Left kidney (tissue), 2 donors: Measurements from ENCODE around the gene VPS26B. TPM values are rescaled to one million over a fixed set of nuclear protein-coding genes. Genes with fewer than 3 reads are reported as not detected.
"Not testable (repeated sequence)": the region's sequence is repeated elsewhere in the genome, so short reads cannot be mapped to it uniquely, and the experiment has no call there.

ENCODE experiments used
- DNase-seq: peaks from one replicate; pipeline ENCODE4 v3.0.0-alpha.2; 2013
- polyA plus RNA-seq: library from polyadenylated mRNA; unstranded; fragments of 120-200 nt; gene quantifications from one replicate; pipeline ENCODE4 v1.2.1, GENCODE V29; 2013; ENCODE audit not compliant: insufficient read length

The VPS26B gene
- polyA plus RNA-seq, 1 donor = 63.6 TPM

DNA sequence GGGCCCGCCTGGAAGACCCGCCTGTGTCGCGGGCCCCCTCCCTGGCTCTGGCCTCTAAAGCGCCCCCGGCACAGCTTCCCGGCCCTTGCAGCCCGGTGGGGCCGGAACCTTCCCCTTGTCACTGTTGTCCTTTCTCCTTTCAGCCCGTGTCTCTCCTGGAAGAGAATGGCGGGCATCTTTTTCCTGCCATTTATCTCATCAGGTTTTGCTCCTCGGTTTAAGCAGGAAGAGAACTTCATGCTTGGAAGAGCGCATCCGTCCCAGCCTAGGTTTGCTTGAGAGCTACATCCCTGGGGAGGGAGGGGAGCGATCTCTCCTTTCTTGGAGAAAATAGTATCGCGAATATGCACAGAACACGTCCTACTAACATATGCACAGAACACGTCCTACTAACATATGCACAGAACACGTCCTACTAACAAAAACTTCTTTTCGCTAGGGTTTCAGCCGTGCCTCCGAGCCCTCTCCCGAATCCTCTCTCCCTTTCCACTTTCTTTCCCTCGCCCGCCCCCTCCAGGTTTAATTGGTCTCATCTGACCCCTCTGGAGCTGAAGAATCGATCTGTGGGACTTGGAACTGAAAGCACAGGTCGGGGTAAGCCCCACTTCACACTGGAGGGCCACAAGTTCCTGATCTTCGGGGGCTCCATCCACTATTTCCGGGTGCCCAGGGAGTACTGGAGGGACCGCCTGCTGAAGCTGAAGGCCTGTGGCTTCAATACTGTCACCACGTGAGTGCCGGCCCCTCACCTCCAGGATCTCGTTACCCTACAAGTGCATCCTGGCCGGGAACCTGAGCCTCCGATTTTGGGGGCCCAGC, 52.9 kb downstream of the VPS26B start:
- no peak for DNase-seq

- no peak for DNase-seq
Observed at GRCh38 chr11:134278356-134278755, 53.9 kb downstream of the VPS26B start.

- not testable (repeated sequence) for DNase-seq
Observed at GRCh38 chr11:134281635-134282034, 57.2 kb downstream of the VPS26B start.

- no peak for DNase-seq
Observed at GRCh38 chr11:134282121-134283045, 57.9 kb downstream of the VPS26B start.

DNA sequence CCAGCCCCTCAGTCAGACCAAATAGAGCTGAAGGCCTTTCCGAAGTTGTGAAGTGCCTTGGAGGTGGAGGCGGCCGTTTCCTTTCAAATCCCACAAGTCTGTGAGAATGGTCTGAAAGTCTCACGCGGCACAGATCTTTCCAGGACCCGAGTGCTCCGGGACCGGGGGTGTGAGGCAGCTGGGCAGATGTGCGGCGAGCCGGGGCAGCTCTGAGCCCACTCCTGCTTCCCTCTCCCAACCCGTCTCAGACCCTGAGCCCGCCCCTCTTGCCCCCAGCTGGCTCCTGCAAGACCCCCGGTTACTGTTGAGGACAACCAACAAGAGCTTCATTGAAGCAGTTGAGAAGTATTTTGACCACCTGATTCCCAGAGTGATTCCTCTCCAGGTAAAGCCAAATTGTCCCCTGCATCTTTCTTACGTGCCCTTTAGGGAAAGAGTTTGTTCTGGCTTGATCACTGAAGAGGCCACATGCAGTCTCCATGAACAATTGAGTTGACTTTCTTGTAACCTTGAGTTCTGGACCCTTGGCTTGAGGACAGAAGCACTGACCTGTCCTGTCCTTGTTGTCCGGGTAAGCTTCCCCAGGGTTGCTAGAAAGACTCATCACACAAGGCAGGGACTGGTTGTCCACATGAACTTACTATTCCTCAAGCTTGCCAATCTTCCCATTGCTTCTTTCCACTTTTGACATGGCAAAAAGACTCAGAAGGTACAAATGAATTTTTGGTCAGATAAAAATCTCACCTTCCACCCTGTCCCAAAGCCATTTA, 59.2 kb downstream of the VPS26B start:
- DNase-seq = no peak

GRCh38 chr11:134284349-134284748, 59.9 kb downstream of the VPS26B start:
- not testable (repeated sequence) for DNase-seq

DNA sequence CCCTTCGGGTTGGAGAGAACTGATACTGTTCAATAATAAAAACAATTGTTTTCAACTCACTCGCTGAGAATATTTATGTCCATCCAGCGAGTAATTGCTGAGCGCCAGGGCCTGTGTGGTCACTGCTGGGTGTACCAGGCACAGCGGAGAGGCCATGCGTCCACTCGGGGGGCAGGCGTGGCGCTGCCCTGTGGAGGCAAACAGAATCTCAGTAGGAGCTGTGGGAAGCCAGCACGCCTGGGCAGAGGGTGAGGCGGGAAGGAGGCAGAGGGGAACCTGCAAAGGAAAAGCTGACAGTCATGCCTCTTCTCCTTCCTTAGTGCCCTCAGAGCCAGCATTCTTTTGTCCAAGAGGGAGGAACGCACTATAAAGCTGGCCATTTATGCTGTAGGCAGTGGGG, 63.1 kb downstream of the VPS26B start:
- no peak for DNase-seq

DNA sequence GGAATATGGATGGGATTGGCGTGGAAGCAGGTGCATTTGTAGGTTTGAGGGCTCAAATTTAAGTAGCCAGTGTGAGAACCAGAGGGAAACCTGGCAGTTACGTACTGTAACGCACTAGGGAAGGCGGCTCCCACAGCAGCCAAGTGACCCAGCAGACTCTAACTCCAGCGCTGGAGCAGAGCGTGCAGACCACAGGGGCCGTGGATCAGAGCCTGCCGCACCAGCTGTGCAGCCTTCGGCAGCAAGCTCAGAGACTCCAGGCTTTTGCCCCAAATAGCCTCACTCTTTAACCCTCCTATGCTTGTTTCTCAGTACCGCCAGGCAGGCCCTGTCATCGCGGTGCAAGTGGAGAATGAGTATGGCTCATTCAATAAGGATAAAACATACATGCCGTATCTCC, 64.0 kb downstream of the VPS26B start:
- DNase-seq = no peak

DNA sequence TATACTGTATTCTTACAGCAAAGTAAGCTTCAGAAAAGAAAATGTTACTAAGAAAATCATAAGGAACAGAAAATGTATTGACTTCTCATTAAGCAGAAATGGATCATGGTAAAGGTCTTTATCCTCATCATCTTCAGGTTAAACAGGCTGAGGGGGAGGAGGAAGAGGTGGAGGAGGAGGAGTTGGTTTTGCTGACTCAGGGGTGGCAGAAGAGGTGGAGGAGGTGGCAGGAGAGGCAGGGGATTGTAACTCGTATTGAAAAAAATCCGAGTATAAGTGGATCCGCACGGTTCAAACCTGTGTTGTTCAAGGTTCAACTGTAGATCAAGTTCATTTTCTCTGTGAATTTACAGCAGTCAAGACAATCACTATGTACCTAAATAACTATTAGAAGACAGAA, 64.7 kb downstream of the VPS26B start:
- DNase-seq = no peak

- DNase-seq = no peak
Observed at GRCh38 chr11:134289789-134290188, 65.3 kb downstream of the VPS26B start.

- no peak for DNase-seq
Observed at GRCh38 chr11:134290646-134291045, 66.2 kb downstream of the VPS26B start.

- DNase-seq = no peak
Observed at GRCh38 chr11:134291196-134291595, 66.7 kb downstream of the VPS26B start.

GRCh38 chr11:134292661-134293060, 68.2 kb downstream of the VPS26B start:
- no peak for DNase-seq

DNA sequence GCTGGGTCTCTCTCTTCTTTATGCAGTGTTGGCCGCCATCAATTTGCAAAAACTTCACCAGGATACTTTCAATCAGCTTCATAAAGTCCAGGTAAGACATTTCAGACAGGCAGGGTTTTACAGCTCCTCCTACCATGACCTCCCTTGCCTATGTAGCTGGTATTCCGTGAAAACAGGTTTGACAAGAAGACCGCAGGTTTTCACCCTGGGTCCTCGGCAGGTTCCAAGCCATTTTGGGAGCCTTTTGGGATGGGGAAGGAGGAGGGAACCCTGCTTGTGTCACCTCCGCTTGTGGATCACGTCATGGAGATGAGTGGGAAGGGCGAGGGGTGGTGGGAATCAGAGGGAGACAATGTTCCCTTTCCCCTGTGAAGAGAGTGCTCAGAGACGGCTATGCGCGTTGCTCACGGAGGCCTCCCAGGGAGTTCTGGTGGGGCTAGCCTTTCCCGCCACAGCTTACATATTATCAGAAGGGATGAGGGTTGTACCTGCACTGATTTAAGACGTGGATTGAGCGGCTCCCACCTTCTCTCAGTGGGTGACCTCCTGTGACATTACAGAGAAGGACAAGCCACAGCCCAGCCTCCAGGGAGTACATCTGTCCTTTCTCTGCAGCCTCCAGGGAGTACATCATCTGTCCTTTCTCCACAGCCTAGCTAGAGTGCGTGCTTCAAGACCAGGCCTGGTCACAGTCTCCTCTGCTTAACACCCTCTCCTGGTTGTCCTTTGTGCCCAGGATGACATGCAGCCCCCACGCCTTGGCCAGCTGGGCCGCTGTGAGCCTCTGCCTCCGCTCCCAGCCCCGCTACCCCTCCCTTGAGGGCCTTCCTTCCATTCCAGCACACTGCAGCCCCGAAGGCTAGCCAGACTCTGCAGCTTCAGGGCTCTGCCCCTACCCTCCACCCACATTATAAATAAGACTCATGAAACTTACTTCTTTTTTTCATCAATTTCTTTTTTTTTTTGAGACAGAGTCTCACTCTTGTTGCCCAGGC, 68.9 kb downstream of the VPS26B start:
- no peak for DNase-seq

GRCh38 chr11:134294664-134295063, 70.2 kb downstream of the VPS26B start:
- no peak for DNase-seq

Other genes starting within 250 kb of the VPS26B start
- 59.3 TPM for gene JAM3, start 155.6 kb upstream of the VPS26B start, polyA plus RNA-seq
- gene NCAPD3, start 704 bp upstream of the VPS26B start, polyA plus RNA-seq = 38.0 TPM
- gene THYN1, start 28.7 kb downstream of the VPS26B start, polyA plus RNA-seq = 74.7 TPM
- 58.4 TPM for gene ACAD8, start 28.9 kb downstream of the VPS26B start, polyA plus RNA-seq
- gene GLB1L3, start 51.7 kb downstream of the VPS26B start, polyA plus RNA-seq = 1.9 TPM
- gene GLB1L2, start 107.3 kb downstream of the VPS26B start, polyA plus RNA-seq = 24.7 TPM
- gene B3GAT1, start 187.6 kb downstream of the VPS26B start, polyA plus RNA-seq = 4.8 TPM